Hepatocyte (in vitro differentiated cells): ENCODE results near the gene TMED5. TPM values are rescaled to one million over a fixed set of nuclear protein-coding genes. Genes with fewer than 3 reads are reported as not detected.

Experiments
- DNase-seq: peaks from one replicate; pipeline ENCODE4 v3.0.0-alpha.2; 2016; ENCODE audit warnings: low spot score
- H2AFZ ChIP-seq: fragments of 200-600 bp; sonication (generic); 2 replicates; pipeline ENCODE4 v1.6.0; 2016; ENCODE audit warnings: antibody characterized with exemption, mild to moderate bottlenecking
- H3K27ac ChIP-seq: fragments of 200-600 bp; sonication (generic); 2 replicates; pipeline ENCODE4 v1.5.1; 2016; ENCODE audit warnings: mild to moderate bottlenecking
- H3K27me3 ChIP-seq: fragments of 200-600 bp; sonication (generic); 2 replicates; pipeline ENCODE4 v1.6.1; 2016
- H3K36me3 ChIP-seq: fragments of 200-600 bp; sonication (generic); replicated peaks from 2 replicates; pipeline ENCODE4 v1.5.1; 2016; ENCODE audit warnings: low read depth; ENCODE audit not compliant: insufficient read depth
- H3K4me1 ChIP-seq: fragments of 200-600 bp; sonication (generic); 2 replicates; pipeline ENCODE4 v1.5.1; 2016; ENCODE audit warnings: mild to moderate bottlenecking, moderate library complexity; ENCODE audit not compliant: insufficient read depth
- H3K4me2 ChIP-seq: fragments of 200-600 bp; sonication (generic); 2 replicates; pipeline ENCODE4 v1.6.0; 2016
- H3K4me3 ChIP-seq: fragments of 200-600 bp; sonication (generic); 2 replicates; pipeline ENCODE4 v1.5.1; 2016; ENCODE audit warnings: mild to moderate bottlenecking
- H3K79me2 ChIP-seq: fragments of 200-600 bp; sonication (generic); 2 replicates; pipeline ENCODE4 v1.6.0; 2017; ENCODE audit warnings: mild to moderate bottlenecking
- H3K9me2 ChIP-seq: fragments of 200-600 bp; sonication (generic); replicated peaks from 2 replicates; pipeline ENCODE4 v1.6.0; 2017; ENCODE audit warnings: mild to moderate bottlenecking; ENCODE audit not compliant: insufficient read depth
- H3K9me3 ChIP-seq: fragments of 200-600 bp; sonication (generic); 2 replicates; pipeline ENCODE4 v1.5.1; 2016; ENCODE audit warnings: low read depth, mild to moderate bottlenecking
- H4K20me1 ChIP-seq: fragments of 200-600 bp; sonication (generic); 2 replicates; pipeline ENCODE4 v1.6.0; 2016; ENCODE audit warnings: mild to moderate bottlenecking; ENCODE audit not compliant: insufficient read depth, poor library complexity, severe bottlenecking
- CTCF ChIP-seq: fragments of 200-600 bp; sonication (generic); IDR thresholded peaks from 2 replicates; pipeline ENCODE4 v1.5.1; 2016; ENCODE audit warnings: antibody characterized with exemption, mild to moderate bottlenecking; ENCODE audit not compliant: poor library complexity
- EZH2 ChIP-seq: fragments of 200-600 bp; sonication (generic); IDR thresholded peaks from 2 replicates; pipeline ENCODE4 v1.6.1; 2016; ENCODE audit warnings: antibody characterized with exemption, mild to moderate bottlenecking, borderline replicate concordance
- EZH2phosphoT487 ChIP-seq: fragments of 200-600 bp; sonication (generic); IDR thresholded peaks from one replicate; pipeline ENCODE4 v1.6.1; 2018; ENCODE audit warnings: antibody characterized with exemption, mild to moderate bottlenecking, low read depth, moderate library complexity; ENCODE audit not compliant: unreplicated experiment, severe bottlenecking
- WGBS: methylation state at CpG from one replicate; pipeline ENCODE4 v1.1.6; 2016; ENCODE audit warnings: low lambda C conversion rate; ENCODE audit errors: missing lambda C conversion rate; 5-methylcytosine and 5-hydroxymethylcytosine counted together
- polyA plus RNA-seq: library from polyadenylated mRNA; unstranded; fragments of >200 nt; fragmentation: Nextera tagmentation; extraction: Ambion mirVana; gene quantifications from 2 replicates; pipeline ENCODE4 v1.2.1, GENCODE V29; 2016
- total RNA-seq: library from RNA; depleted of rRNA; stranded (reverse); fragments of >200 nt; gene quantifications from 2 replicates; pipeline ENCODE4 v1.2.3, GENCODE V29; 2014

Gene TMED5
- total and polyA plus RNA-seq, 2 experiments from 2014 or later: 78.2 to 119 TPM

- H3K79me2 ChIP-seq: peaks cover 47% of the 10 kb centered on the region
- H3K4me3 ChIP-seq: no peak overlapping the region
- no peaks in the 10 kb centered on the region for H3K4me1 ChIP-seq
- no peak overlapping the region for H3K27ac ChIP-seq
- TF ChIP-seq CTCF (no peak), EZH2 (no peak), EZH2phosphoT487 (no peak)
- H3K9me3 ChIP-seq: no peaks in the 10 kb centered on the region
- H3K27me3 ChIP-seq: no peaks in the 10 kb centered on the region
- no peak overlapping the region for H3K4me2 ChIP-seq
- no peaks in the 10 kb centered on the region for H3K9me2 ChIP-seq
- no peaks in the 10 kb centered on the region for H3K36me3 ChIP-seq
- no peak for DNase-seq
- H4K20me1 ChIP-seq: no peaks in the 10 kb centered on the region
- H2AFZ ChIP-seq: no peak overlapping the region
- WGBS: 93% methylated on average over 2 of the region's 2 CpGs
Measured at GRCh38 chr1:93159337-93159736, 20.9 kb downstream of the TMED5 start.

DNA sequence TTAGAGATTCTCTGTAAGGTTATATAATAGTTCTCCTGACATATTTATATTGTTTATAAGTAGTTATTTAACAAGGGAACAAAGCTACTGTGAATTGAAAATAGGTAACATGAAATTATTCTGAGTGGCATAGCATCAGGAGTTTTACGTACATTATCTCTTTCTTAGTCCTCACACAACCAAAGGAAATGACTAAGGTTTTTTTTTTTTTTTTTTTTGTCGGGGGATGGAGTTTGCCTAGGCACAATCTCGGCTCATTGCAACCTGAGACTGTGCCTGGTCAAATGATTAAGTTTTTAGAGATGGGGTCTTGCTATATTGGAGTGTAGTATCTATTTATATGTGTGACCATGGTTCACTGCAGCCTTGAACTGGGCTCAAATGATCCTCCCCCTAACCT lies 24.9 kb downstream of the TMED5 start:
- Histone ChIP-seq H3K36me3 (no peaks in the 10 kb centered on the region), H3K27me3 (no peaks in the 10 kb centered on the region), H3K9me2 (no peaks in the 10 kb centered on the region), H4K20me1 (no peaks in the 10 kb centered on the region), H3K4me3 (no peak overlapping the region), H3K4me1 (no peaks in the 10 kb centered on the region), H3K79me2 (peaks cover 11% of the 10 kb centered on the region), H2AFZ (no peak overlapping the region), H3K9me3 (no peaks in the 10 kb centered on the region), H3K27ac (no peak overlapping the region), H3K4me2 (no peak overlapping the region)
- no peak for DNase-seq
- 93% methylated on average over 3 of the region's 3 CpGs for WGBS
- TF ChIP-seq EZH2phosphoT487 (no peak), EZH2 (no peak), CTCF (no peak)

GRCh38 chr1:93154898-93155297 lies 25.3 kb downstream of the TMED5 start:
- H3K27ac ChIP-seq: no peak overlapping the region
- H3K4me3 ChIP-seq: no peak overlapping the region
- peaks cover 8% of the 10 kb centered on the region for H3K79me2 ChIP-seq
- H3K27me3 ChIP-seq: no peaks in the 10 kb centered on the region
- TF ChIP-seq CTCF (no peak), EZH2 (no peak), EZH2phosphoT487 (no peak)
- no peak overlapping the region for H3K4me2 ChIP-seq
- H4K20me1 ChIP-seq: no peaks in the 10 kb centered on the region
- no peaks in the 10 kb centered on the region for H3K9me3 ChIP-seq
- H3K4me1 ChIP-seq: no peaks in the 10 kb centered on the region
- H2AFZ ChIP-seq: no peak overlapping the region
- no peaks in the 10 kb centered on the region for H3K36me3 ChIP-seq
- no peaks in the 10 kb centered on the region for H3K9me2 ChIP-seq
- DNase-seq: no peak

GRCh38 chr1:93152835-93153234 lies 27.4 kb downstream of the TMED5 start:
- H3K36me3 ChIP-seq: no peaks in the 10 kb centered on the region
- no peak for DNase-seq
- 95% methylated on average over 2 of the region's 2 CpGs for WGBS
- no peaks in the 10 kb centered on the region for H3K79me2 ChIP-seq
- H3K4me3 ChIP-seq: no peak overlapping the region
- H2AFZ ChIP-seq: no peak overlapping the region
- H4K20me1 ChIP-seq: no peaks in the 10 kb centered on the region
- no peaks in the 10 kb centered on the region for H3K9me3 ChIP-seq
- H3K4me1 ChIP-seq: no peaks in the 10 kb centered on the region
- no peak overlapping the region for H3K27ac ChIP-seq
- no peaks in the 10 kb centered on the region for H3K9me2 ChIP-seq
- H3K4me2 ChIP-seq: no peak overlapping the region
- TF ChIP-seq EZH2 (no peak), EZH2phosphoT487 (no peak), CTCF (no peak)
- H3K27me3 ChIP-seq: no peaks in the 10 kb centered on the region
